M059J (cell line): ENCODE results near the gene MIER2. TPM values are rescaled to one million over a fixed set of nuclear protein-coding genes. Genes with fewer than 3 reads are reported as not detected.
"Not testable (repeated sequence)": the region's sequence is repeated elsewhere in the genome, so short reads cannot be mapped to it uniquely, and the experiment has no call there.

Experiments
- DNase-seq: peaks from one replicate; pipeline ENCODE4 v3.0.0-alpha.2; 2012; ENCODE audit warnings: low read depth
- total RNA-seq: library from RNA; depleted of rRNA; stranded (reverse); fragments of >200 nt; shearing (Covaris generic); gene quantifications from 2 replicates; pipeline ENCODE4 v1.2.3, GENCODE V29; 2014; rRNA removed

Gene MIER2
- 9.0 and 17.9 TPM in 2 replicates for total RNA-seq

DNA sequence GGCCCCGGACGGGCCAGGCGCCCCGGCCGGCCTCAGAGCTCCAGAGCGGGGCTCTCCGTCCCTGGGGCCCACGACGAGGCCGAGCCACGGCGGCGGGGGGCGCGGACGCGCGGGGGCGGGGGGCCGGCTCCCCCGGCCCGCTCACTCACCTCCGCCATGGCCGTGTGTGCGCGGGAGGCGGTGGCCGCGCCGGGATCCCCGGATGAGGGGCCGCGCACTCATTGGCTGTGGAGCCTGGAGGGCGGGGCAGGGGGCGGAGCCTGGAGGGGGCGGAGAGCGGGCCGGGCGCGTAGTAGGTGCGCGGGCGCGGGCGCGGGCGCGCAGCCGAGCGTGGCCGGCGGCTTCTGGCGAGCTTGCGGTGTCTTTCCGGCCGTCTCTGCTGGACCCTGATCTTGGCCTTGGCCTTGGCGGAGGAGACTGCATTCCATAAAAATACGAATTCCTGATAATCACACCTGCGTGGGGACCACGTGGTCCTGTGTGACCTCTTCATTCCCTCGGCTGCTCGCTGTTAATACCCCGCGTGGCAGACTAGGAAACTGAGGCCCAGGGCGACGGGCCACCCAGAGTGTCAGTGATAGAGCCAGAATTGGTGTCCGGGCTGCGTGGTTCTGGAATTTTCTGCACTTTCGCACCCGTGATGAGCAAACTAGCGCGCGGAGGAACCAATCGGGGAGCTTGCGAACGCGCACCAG lies at the start of gene MIER2:
MIER2 (minus strand) TSS at position 172 of the 695 bp plus-strand sequence; CDS start at position 158, 14 bp downstream.
- peak; percentile 67 for DNase-seq

DNA sequence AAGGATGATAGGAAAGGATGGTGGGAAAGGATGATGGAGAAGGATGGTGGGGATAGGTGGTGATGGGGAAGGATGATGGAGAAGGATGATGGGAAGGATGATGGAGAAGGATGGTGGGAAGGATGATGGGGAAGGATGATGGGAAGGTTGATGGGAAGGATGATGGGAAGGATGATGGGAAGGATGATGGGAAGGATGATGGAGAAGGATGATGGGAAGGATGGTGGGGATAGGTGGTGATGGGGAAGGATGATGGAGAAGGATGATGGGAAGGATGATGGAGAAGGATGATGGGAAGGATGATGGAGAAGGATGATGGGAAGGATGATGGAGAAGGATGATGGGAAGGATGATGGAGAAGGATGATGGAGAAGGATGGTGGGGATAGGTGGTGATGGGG lies 49.0 kb upstream of the MIER2 start:
- DNase-seq: not testable (repeated sequence)

- DNase-seq: no peak
Observed at GRCh38 chr19:392375-392970, 47.9 kb upstream of the MIER2 start.

GRCh38 chr19:391726-392374 lies 47.3 kb upstream of the MIER2 start:
- no peak for DNase-seq

GRCh38 chr19:391207-391557 lies 46.6 kb upstream of the MIER2 start:
- no peak for DNase-seq

DNA sequence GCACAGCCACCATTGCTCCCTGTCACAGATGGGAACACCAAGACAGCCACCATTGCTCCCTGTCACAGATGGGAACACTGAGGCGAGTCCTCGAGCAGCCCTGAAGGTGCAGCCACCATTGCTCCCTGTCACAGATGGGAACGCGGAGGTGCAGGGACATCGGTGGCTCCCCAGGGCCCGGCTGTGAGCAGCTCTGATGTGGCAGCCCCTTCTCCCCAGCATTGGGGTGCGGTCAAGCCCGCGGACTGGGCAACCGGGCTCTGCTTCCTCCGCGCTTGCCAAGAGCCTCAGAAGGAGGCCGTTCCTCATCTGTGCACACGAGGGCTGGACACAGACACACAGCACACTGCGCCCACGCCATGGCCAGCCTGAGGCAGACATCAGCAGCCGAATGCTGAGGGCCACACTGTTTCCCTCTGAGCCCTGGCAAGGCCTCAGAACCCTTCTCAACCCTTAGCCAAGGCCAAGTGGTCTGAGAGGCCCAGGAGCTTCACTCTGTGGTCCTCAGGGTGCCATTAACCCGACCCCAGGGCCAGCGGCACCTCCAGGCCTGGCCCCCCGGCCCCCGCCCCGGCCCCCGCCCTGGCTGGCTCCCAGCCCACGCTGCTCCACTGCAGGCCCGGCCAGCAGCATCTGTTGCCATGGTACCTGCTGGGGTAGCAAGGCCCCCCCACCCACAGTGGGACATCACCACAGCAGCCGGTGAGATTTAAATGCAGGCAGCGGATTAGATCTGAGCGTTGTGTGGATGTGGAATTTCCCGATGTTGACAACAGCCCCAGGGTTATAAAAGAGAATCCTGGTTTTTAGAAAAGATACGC lies 46.0 kb upstream of the MIER2 start:
- DNase-seq: no peak

DNA sequence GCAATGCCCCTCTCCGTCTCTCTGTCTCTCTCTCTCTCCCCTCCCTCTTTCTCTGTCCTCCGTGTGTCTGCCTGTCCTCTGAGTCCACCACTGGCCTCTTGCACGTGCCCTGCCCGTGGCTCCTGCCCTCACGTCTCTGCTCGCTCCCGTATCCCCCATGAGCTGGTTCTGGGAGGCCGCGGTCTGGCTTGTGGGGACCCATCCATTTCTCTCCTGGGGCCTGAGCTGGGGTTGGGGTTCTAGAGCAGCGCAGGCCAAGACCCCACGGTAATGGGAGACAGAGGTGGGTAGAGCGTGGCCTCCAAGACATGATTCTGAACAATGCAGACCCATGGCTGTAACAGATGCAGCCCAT lies 45.3 kb upstream of the MIER2 start:
- DNase-seq: no peak

- DNase-seq: no peak
Observed at GRCh38 chr19:389255-389934, 44.8 kb upstream of the MIER2 start.

- DNase-seq: no peak
Observed at GRCh38 chr19:388691-389090, 44.1 kb upstream of the MIER2 start.

GRCh38 chr19:387777-388176 lies 43.2 kb upstream of the MIER2 start:
- DNase-seq: no peak

DNA sequence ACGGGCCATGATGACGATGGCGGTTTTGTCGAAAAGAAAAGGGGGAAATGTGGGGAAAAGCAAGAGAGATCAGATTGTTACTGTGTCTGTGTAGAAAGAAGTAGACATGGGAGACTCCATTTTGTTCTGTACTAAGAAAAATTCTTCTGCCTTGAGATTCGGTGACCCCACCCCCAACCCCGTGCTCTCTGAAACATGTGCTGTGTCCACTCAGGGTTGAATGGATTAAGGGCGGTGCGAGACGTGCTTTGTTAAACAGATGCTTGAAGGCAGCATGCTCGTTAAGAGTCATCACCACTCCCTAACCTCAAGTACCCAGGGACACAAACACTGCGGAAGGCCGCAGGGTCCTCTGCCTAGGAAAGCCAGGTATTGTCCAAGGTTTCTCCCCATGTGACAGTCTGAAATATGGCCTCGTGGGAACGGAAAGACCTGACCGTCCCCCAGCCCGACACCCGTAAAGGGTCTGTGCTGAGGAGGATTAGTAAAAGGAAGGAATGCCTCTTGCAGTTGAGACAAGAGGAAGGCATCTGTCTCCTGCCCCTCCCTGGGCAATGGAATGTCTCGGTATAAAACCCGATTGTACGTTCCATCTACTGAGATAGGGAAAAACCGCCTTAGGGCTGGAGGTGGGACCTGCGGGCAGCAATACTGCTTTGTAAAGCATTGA lies 42.2 kb upstream of the MIER2 start:
- DNase-seq: not testable (repeated sequence)

- DNase-seq: not testable (repeated sequence)
Observed at GRCh38 chr19:386189-386588, 41.6 kb upstream of the MIER2 start.

DNA sequence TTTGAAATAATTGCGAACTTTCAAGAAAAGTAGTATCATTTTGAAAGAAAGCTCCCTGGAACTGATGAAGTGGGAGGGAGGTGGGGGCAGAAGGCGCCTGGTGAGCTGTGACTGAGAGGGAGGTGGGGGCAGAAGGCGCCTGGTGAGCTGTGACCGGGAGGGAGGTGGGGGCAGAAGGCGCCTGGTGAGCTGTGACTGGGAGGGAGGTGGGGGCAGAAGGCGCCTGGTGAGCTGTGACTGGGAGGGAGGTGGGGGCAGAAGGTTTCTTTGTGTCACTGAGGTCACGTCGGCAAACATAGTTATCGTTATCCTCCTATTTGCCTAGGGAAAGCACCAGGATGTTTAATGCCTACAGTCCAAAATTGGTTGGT lies 40.2 kb upstream of the MIER2 start:
- DNase-seq: no peak

- DNase-seq: no peak
Observed at GRCh38 chr19:383922-384798, 39.6 kb upstream of the MIER2 start.

- no peak for DNase-seq
Observed at GRCh38 chr19:383040-383439, 38.4 kb upstream of the MIER2 start.

GRCh38 chr19:382578-382977 lies 38.0 kb upstream of the MIER2 start:
- DNase-seq: peak; percentile 68

- DNase-seq: not testable (repeated sequence)
Observed at GRCh38 chr19:381901-382300, 37.3 kb upstream of the MIER2 start.

- DNase-seq: not testable (repeated sequence)
Observed at GRCh38 chr19:380618-381219, 36.1 kb upstream of the MIER2 start.

GRCh38 chr19:379796-380195 lies 35.2 kb upstream of the MIER2 start:
- DNase-seq: no peak

DNA sequence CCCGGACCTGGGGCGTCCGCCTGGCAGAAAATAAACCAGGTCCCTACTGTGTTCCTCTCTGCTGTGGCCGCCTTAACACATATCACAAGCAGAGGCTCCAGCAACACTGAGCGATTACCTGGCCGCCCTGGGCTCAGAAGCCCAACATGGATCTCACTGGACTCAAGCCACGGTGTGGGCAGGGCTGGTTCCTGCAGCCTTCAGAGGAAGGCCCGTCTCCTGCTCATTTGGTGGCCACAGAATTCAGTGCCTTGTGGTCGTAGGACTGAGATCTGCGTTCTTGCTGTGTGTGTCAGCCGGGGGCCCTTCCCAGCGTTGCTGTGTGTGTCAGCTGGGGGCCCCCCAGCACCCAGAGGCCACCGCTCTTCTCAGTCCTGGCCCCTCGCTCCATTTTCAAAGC lies 34.1 kb upstream of the MIER2 start:
- DNase-seq: no peak
